ENCODE data around the gene CLEC20A.

- TF ChIP-seq POLR2A (conservative IDR thresholded peaks at IDR 0.05): no peak
- TF ChIP-seq MYBL2 (IDR thresholded peaks at IDR 0.05; ENCODE audit: low read depth): no peak
- TF ChIP-seq MYBL2 (CRISPR knock-in tag; IDR thresholded peaks at IDR 0.05; ENCODE audit: borderline replicate concordance): no peak
- TF ChIP-seq ELF4 (CRISPR knock-in tag; IDR thresholded peaks at IDR 0.05): no peak
- no peak for TF ChIP-seq CTCF (IDR thresholded peaks at IDR 0.05 in 2 of 3, conservative IDR thresholded peaks at IDR 0.05 in 1 of 3; ENCODE audit: insufficient read depth in 2 of 3, low read depth in 1 of 3, low read length in 3 of 3)
- no peak for TF ChIP-seq NFXL1 (CRISPR knock-in tag; IDR thresholded peaks at IDR 0.05)
- no peak for TF ChIP-seq RERE (CRISPR knock-in tag; IDR thresholded peaks at IDR 0.05; ENCODE audit: borderline replicate concordance)
- no peak for TF ChIP-seq CTBP1 (IDR thresholded peaks at IDR 0.05; ENCODE audit: borderline replicate concordance)
- no peak for TF ChIP-seq MXI1 (IDR thresholded peaks at IDR 0.05; ENCODE audit: low read depth, low read length)
- TF ChIP-seq USF2 (CRISPR knock-in tag; IDR thresholded peaks at IDR 0.05): no peak
- TF ChIP-seq GABPA (tag; conservative IDR thresholded peaks at IDR 0.05; ENCODE audit: low read depth): no peak
- TF ChIP-seq RBFOX2 (IDR thresholded peaks at IDR 0.05; ENCODE audit: low read depth, low read length): no peak
- no peak for TF ChIP-seq KLF1 (tag; IDR thresholded peaks at IDR 0.05)
Observed at GRCh38 chr1:178495158-178495557, 1.6 kb downstream of the CLEC20A start.

Data from K562 (cell line).